ENCODE data around the gene SLC5A10. TPM values are rescaled to one million over a fixed set of nuclear protein-coding genes. Genes with fewer than 3 reads are reported as not detected.

SLC5A10 gene
- total RNA-seq, 4 donors from 2014 or later = 0.31 to 1.5 (median 0.94) TPM

GRCh38 chr17:18994631-18995030 lies 42.7 kb downstream of the SLC5A10 start:
- Histone ChIP-seq H3K36me3 (no peaks in the 10 kb centered on the region), H3K27me3 (no peaks in the 10 kb centered on the region), H3K4me1 (peaks cover 72% of the 10 kb centered on the region), H3K9me3 (no peaks in the 10 kb centered on the region), H3K4me3 (peak overlapping the region; percentile 13), H3K27ac (no peak overlapping the region)
- TF ChIP-seq POLR2AphosphoS5 (IDR thresholded peaks at IDR 0.05) (no peak), EP300 (IDR thresholded peaks at IDR 0.05) (no peak), CTCF (IDR thresholded peaks at IDR 0.05) (no peak), POLR2A (IDR thresholded peaks at IDR 0.05) (no peak)
- 14% methylated on average over 1 of the region's 1 CpG for WGBS
- DNase-seq (ENCODE audit: low spot score in 2 of 2) = no peak

- Histone ChIP-seq H3K9me3 (no peaks in the 10 kb centered on the region), H3K4me1 (peaks cover 72% of the 10 kb centered on the region), H3K4me3 (no peak overlapping the region), H3K36me3 (no peaks in the 10 kb centered on the region), H3K27me3 (no peaks in the 10 kb centered on the region), H3K27ac (no peak overlapping the region)
- TF ChIP-seq POLR2A (IDR thresholded peaks at IDR 0.05) (no peak), CTCF (IDR thresholded peaks at IDR 0.05) (no peak), POLR2AphosphoS5 (IDR thresholded peaks at IDR 0.05) (no peak)
- DNase-seq (ENCODE audit: low spot score in 2 of 2) = no peak
- 89% methylated on average over 3 of the region's 3 CpGs for WGBS
Measured at GRCh38 chr17:18995220-18995619, 43.3 kb downstream of the SLC5A10 start.

GRCh38 chr17:18996458-18996857 lies 44.5 kb downstream of the SLC5A10 start:
- no peak for DNase-seq (ENCODE audit: low spot score in 2 of 2)
- H3K9me3 ChIP-seq = no peaks in the 10 kb centered on the region
- no peak overlapping the region for H3K4me3 ChIP-seq
- H3K36me3 ChIP-seq = no peaks in the 10 kb centered on the region
- WGBS = 80% methylated on average over 1 of the region's 2 CpGs
- TF ChIP-seq CTCF (IDR thresholded peaks at IDR 0.05) = no peak
- no peak for TF ChIP-seq POLR2A (IDR thresholded peaks at IDR 0.05)
- TF ChIP-seq EP300 (IDR thresholded peaks at IDR 0.05) = no peak
- TF ChIP-seq POLR2AphosphoS5 (IDR thresholded peaks at IDR 0.05) = no peak
- H3K27me3 ChIP-seq = no peaks in the 10 kb centered on the region
- peaks cover 68% of the 10 kb centered on the region for H3K4me1 ChIP-seq
- no peak overlapping the region for H3K27ac ChIP-seq

GRCh38 chr17:18997650-18998196 lies 45.8 kb downstream of the SLC5A10 start:
- Histone ChIP-seq H3K27ac (no peak overlapping the region), H3K4me3 (no peak overlapping the region), H3K9me3 (no peaks in the 10 kb centered on the region), H3K27me3 (no peaks in the 10 kb centered on the region), H3K4me1 (peaks cover 68% of the 10 kb centered on the region), H3K36me3 (no peaks in the 10 kb centered on the region)
- no peak for DNase-seq (ENCODE audit: low spot score in 2 of 2)
- TF ChIP-seq CTCF (IDR thresholded peaks at IDR 0.05) = no peak
- no peak for TF ChIP-seq POLR2A (IDR thresholded peaks at IDR 0.05)
- no peak for TF ChIP-seq POLR2AphosphoS5 (IDR thresholded peaks at IDR 0.05)
- TF ChIP-seq EP300 (IDR thresholded peaks at IDR 0.05) = no peak
- 51% methylated on average over 3 of the region's 6 CpGs for WGBS

- TF ChIP-seq EP300 (IDR thresholded peaks at IDR 0.05) = no peak
- H3K36me3 ChIP-seq = no peaks in the 10 kb centered on the region
- no peak for DNase-seq (ENCODE audit: low spot score in 2 of 2)
- no peaks in the 10 kb centered on the region for H3K9me3 ChIP-seq
- H3K4me1 ChIP-seq = peaks cover 68% of the 10 kb centered on the region
- peak overlapping the region; percentile 68 for H3K4me3 ChIP-seq
- H3K27ac ChIP-seq = peak overlapping the region; percentile 88
- no peaks in the 10 kb centered on the region for H3K27me3 ChIP-seq
- WGBS = 53% methylated on average over 8 of the region's 8 CpGs
Measured at GRCh38 chr17:18999394-18999793, 47.4 kb downstream of the SLC5A10 start.

- peak overlapping the region; percentile 88 for H3K27ac ChIP-seq
- no peaks in the 10 kb centered on the region for H3K27me3 ChIP-seq
- WGBS = 34% methylated on average over 3 of the region's 6 CpGs
- peaks cover 70% of the 10 kb centered on the region for H3K4me1 ChIP-seq
- H3K9me3 ChIP-seq = no peaks in the 10 kb centered on the region
- H3K4me3 ChIP-seq = peak overlapping the region; percentile 68
- DNase-seq (ENCODE audit: low spot score in 2 of 2) = no peak
- TF ChIP-seq EP300 (IDR thresholded peaks at IDR 0.05) (no peak), POLR2A (IDR thresholded peaks at IDR 0.05) (no peak), CTCF (IDR thresholded peaks at IDR 0.05) (no peak), POLR2AphosphoS5 (IDR thresholded peaks at IDR 0.05) (no peak)
- H3K36me3 ChIP-seq = no peaks in the 10 kb centered on the region
Measured at GRCh38 chr17:18999911-19000310, 47.9 kb downstream of the SLC5A10 start.
